ENCODE results near the gene PDE4B.

PDE4B gene

DNA sequence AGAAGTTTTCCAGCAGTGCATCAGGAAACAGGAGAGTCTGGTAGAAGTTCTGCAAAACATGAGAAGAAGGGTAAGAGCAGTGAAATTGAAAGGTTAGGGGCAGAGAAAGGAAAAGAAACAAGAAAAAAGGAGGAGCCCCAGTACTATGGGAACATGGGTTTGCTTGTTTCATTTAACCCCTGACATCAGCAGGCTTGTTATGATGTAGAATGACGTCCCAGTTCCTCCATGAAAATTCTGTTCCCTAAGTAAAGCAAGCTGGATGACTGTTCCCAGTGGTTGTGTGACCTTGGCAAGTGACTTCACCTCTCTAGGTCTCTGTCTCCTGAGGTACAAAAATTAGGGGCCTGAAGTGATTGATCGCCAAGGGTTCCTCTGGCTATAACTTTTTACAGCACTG, 472.6 kb downstream of the PDE4B start:
- H3K9me3 ChIP-seq (ENCODE audit: insufficient read depth, low read depth, low read length) = no peaks in the 10 kb centered on the region
- no peak overlapping the region for H3K27ac ChIP-seq (ENCODE audit: low read length)
- H3K36me3 ChIP-seq (ENCODE audit: insufficient read depth, low read depth, low read length) = no peaks in the 10 kb centered on the region
- no peak overlapping the region for H3K4me3 ChIP-seq (ENCODE audit: low read length)
- no peaks in the 10 kb centered on the region for H3K27me3 ChIP-seq (ENCODE audit: insufficient read depth, low read length)
- no peak overlapping the region for H3K9ac ChIP-seq (ENCODE audit: low read depth, low read length)
- H3K4me1 ChIP-seq (ENCODE audit: insufficient read depth, low read length) = peaks cover 3% of the 10 kb centered on the region; the same call in 1 of the 2 replicates

DNA sequence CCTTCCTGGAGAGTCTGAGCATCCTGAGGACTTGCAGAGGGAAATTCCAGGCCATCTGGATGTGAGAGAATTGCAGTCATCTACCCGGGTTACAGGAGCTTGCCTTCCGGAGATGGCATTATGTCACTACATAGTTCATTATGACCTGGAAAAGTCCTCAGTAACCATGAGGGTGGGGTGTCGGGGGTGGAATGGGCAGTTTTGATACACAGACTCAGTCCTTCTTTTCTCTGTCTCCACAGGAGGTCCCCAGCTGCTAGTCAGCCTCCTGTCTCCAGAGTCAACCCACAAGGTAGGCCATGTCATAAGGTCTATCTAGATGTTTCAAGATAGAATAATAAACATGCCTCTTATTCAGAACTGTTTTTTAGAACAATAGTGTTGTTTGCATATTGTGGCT, 473.1 kb downstream of the PDE4B start:
- Histone ChIP-seq H3K36me3 (ENCODE audit: insufficient read depth, low read depth, low read length) (no peaks in the 10 kb centered on the region), H3K9ac (ENCODE audit: low read depth, low read length) (no peak overlapping the region), H3K9me3 (ENCODE audit: insufficient read depth, low read depth, low read length) (no peaks in the 10 kb centered on the region), H3K27me3 (ENCODE audit: insufficient read depth, low read length) (no peaks in the 10 kb centered on the region), H3K4me1 (ENCODE audit: insufficient read depth, low read length) (peaks cover 3% of the 10 kb centered on the region; the same call in 1 of the 2 replicates), H3K4me3 (ENCODE audit: low read length) (no peak overlapping the region), H3K27ac (ENCODE audit: low read length) (no peak overlapping the region)

DNA sequence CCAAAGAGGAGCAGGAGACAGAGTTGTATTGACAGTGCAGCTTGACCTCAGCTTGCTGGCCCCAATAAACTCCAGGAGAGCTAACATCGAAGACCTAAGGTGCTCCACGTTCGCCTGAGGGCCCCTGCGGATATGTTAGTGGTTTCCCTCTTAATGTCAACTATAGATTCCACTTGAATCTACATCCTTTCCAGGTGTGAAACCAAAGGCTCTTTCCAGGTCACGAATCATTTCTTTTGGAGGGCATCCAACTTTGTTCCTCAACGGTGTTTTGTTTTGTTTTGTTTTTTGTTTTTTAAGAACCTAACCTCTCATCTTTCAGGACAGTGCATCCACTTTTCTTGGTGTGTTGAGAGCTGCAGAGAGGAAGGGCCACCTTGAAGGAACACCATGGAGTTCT, 473.7 kb downstream of the PDE4B start:
- H3K9ac ChIP-seq (ENCODE audit: low read depth, low read length) = no peak overlapping the region
- peaks cover 4% of the 10 kb centered on the region; the same call in 1 of the 2 replicates for H3K4me1 ChIP-seq (ENCODE audit: insufficient read depth, low read length)
- no peaks in the 10 kb centered on the region for H3K9me3 ChIP-seq (ENCODE audit: insufficient read depth, low read depth, low read length)
- H3K27ac ChIP-seq (ENCODE audit: low read length) = no peak overlapping the region
- no peak overlapping the region for H3K4me3 ChIP-seq (ENCODE audit: low read length)
- no peaks in the 10 kb centered on the region for H3K36me3 ChIP-seq (ENCODE audit: insufficient read depth, low read depth, low read length)
- no peaks in the 10 kb centered on the region for H3K27me3 ChIP-seq (ENCODE audit: insufficient read depth, low read length)

DNA sequence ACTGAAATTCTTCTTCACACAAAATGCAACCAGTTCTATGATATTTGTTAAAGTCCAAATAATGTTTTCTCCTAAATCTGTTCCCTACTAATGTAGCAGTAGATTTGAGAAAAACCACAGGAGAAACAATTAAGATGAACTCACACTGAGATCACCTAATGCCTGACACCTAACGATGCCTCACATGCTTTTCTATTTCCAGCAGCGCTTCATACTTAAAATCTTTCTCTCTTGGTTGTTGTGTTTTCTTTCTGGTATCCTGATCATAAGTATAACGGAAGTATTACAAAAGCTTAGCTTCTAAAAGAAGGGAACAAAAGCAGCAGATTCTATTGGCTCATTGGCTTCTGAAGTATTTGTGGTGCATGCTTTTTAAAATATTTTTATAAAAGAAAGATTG, 474.1 kb downstream of the PDE4B start:
- H3K9ac ChIP-seq (ENCODE audit: low read depth, low read length) = no peak overlapping the region
- no peaks in the 10 kb centered on the region for H3K9me3 ChIP-seq (ENCODE audit: insufficient read depth, low read depth, low read length)
- no peak overlapping the region for H3K4me3 ChIP-seq (ENCODE audit: low read length)
- H3K4me1 ChIP-seq (ENCODE audit: insufficient read depth, low read length) = peaks cover 8% of the 10 kb centered on the region; the same call in 1 of the 2 replicates
- no peaks in the 10 kb centered on the region for H3K27me3 ChIP-seq (ENCODE audit: insufficient read depth, low read length)
- no peak overlapping the region for H3K27ac ChIP-seq (ENCODE audit: low read length)
- no peaks in the 10 kb centered on the region for H3K36me3 ChIP-seq (ENCODE audit: insufficient read depth, low read depth, low read length)

DNA sequence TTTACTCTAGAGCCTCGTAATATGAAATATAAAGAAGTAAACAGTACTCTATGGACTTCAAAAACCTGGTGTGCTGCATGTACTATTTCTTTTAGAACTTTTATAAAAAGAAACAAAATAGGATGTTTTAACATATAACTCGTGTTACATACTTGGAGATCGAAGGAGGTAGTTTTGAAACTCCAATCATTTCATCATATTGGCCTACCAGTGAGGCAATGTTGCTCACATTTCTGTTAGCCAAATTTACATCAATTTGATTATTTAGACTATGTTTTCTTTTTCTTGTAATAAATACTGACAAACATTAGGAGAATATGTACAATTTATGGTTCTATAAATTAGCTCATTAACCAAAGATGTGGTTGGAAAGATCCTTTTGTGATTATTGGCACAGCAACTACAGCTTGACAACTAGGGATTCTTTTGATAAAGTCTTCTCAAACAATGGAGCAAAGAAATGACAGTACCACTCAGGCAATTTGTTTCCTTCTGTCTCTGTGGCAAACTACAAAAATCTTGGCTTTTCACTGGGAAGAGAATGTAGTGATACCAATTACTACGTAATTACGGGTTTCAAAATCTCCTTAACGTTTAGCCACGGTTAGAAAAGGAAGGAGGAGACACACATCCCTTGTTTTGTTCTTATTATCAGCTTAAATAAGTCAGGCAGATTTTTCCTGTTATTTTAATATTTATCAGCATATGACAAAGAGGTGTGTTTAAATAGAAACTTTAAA, 474.7 kb downstream of the PDE4B start:
- H3K27ac ChIP-seq (ENCODE audit: low read length) = no peak overlapping the region
- H3K4me1 ChIP-seq (ENCODE audit: insufficient read depth, low read length) = peaks cover 12% of the 10 kb centered on the region; the same call in 1 of the 2 replicates

DNA sequence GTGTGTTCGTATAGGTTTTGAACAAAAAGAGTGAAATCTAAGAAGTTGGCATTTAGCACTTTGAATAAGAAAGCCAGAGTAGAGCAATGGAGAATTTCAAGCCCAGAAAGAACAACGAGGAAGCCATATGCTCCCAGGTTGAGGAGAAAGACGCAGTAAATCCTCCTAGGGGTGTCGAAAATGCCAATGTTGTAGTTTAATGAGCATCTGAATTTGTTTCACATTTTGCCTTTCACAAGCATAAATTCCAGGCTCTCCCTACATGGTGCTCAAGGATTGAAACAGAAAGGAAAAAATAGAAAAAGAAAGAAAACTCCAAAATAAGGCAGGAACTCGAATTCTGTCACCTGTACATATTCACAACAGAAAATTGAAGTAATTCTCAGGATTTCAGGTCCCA, 476.5 kb downstream of the PDE4B start:
- no peak overlapping the region for H3K9ac ChIP-seq (ENCODE audit: low read depth, low read length)
- H3K4me3 ChIP-seq (ENCODE audit: low read length) = no peak overlapping the region
- H3K27ac ChIP-seq (ENCODE audit: low read length) = no peak overlapping the region
- no peaks in the 10 kb centered on the region for H3K36me3 ChIP-seq (ENCODE audit: insufficient read depth, low read depth, low read length)
- H3K4me1 ChIP-seq (ENCODE audit: insufficient read depth, low read length) = peaks cover 12% of the 10 kb centered on the region; the same call in 1 of the 2 replicates
- no peaks in the 10 kb centered on the region for H3K27me3 ChIP-seq (ENCODE audit: insufficient read depth, low read length)
- H3K9me3 ChIP-seq (ENCODE audit: insufficient read depth, low read depth, low read length) = no peaks in the 10 kb centered on the region

More for the DNA sequence above, 474.7 kb downstream of the PDE4B start:
- Histone ChIP-seq H3K36me3 (ENCODE audit: insufficient read depth, low read depth, low read length) (no peaks in the 10 kb centered on the region), H3K9ac (ENCODE audit: low read depth, low read length) (no peak overlapping the region), H3K27me3 (ENCODE audit: insufficient read depth, low read length) (no peaks in the 10 kb centered on the region), H3K4me3 (ENCODE audit: low read length) (no peak overlapping the region), H3K9me3 (ENCODE audit: insufficient read depth, low read depth, low read length) (no peaks in the 10 kb centered on the region)

DNA sequence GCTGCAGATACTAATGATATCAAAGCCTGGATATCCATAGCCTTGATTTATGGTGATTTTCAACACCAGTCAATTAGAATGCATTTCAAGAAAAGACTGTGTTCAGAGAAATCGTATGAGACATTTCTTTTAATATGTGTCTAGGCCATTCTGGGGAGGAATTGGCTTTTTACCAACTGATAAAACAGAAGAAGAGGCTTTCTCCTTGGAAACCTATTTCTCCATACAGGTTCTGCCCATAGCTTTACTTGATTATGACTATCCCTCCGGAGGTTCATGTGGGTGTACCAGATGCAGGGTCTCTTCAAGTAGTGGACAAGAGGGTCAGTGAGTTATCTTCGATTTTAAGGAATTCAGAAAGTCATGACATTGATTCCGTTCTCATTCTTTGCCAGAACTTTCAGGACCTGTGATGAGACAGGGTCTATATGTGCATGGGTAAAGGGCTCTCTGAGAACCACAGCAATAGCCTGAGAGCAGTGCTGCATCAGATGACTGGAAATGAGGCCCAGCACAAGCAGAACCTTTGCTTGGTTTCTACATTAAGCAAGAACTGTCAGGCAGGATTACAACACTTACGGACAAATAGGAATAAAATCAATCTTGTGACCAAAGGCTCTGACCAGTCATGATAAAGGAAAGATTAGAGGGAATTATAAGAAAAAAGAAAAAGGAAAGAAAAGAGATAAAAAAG, 477.6 kb downstream of the PDE4B start:
- no peaks in the 10 kb centered on the region for H3K27me3 ChIP-seq (ENCODE audit: insufficient read depth, low read length)
- H3K9ac ChIP-seq (ENCODE audit: low read depth, low read length) = no peak overlapping the region
- peaks cover 12% of the 10 kb centered on the region; the same call in 1 of the 2 replicates for H3K4me1 ChIP-seq (ENCODE audit: insufficient read depth, low read length)
- H3K9me3 ChIP-seq (ENCODE audit: insufficient read depth, low read depth, low read length) = no peaks in the 10 kb centered on the region
- H3K4me3 ChIP-seq (ENCODE audit: low read length) = no peak overlapping the region
- no peak overlapping the region for H3K27ac ChIP-seq (ENCODE audit: low read length)
- no peaks in the 10 kb centered on the region for H3K36me3 ChIP-seq (ENCODE audit: insufficient read depth, low read depth, low read length)

DNA sequence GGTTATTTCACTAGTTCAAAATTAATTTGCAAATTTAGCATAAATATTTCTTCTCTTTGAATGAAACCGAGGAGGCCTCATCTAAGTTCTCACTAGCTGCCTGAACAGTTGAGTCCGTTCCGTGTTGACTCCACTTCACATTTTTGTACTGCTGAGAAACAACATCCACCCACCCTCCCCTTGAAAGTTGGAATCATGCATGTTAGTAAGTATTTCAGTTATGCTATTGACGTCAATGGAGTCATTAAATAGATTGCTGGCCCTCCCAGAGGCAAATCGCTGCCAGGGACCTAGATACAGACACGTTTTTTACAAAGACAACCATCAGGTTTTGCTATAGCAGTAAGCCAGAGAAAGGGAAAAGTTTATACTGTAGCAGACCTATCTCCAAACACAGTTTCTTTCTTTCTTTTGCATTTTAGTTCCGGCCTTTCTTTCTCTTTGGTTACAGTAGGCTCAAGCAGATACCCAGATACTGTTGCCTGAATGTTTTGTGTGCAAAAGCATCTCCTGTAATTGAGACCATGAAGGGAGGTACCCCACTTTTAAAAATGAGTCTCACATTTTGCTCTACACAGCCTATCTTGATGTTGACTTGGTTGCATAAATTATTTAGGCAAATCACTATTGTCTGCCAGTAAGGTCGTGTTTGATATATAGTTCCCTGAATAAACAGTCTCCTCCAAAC, 478.7 kb downstream of the PDE4B start:
- H3K36me3 ChIP-seq (ENCODE audit: insufficient read depth, low read depth, low read length) = no peaks in the 10 kb centered on the region
- H3K9me3 ChIP-seq (ENCODE audit: insufficient read depth, low read depth, low read length) = no peaks in the 10 kb centered on the region
- H3K27me3 ChIP-seq (ENCODE audit: insufficient read depth, low read length) = no peaks in the 10 kb centered on the region
- H3K27ac ChIP-seq (ENCODE audit: low read length) = no peak overlapping the region
- H3K4me3 ChIP-seq (ENCODE audit: low read length) = no peak overlapping the region
- no peak overlapping the region for H3K9ac ChIP-seq (ENCODE audit: low read depth, low read length)
- H3K4me1 ChIP-seq (ENCODE audit: insufficient read depth, low read length) = peaks cover 18% of the 10 kb centered on the region; the same call in 1 of the 2 replicates

DNA sequence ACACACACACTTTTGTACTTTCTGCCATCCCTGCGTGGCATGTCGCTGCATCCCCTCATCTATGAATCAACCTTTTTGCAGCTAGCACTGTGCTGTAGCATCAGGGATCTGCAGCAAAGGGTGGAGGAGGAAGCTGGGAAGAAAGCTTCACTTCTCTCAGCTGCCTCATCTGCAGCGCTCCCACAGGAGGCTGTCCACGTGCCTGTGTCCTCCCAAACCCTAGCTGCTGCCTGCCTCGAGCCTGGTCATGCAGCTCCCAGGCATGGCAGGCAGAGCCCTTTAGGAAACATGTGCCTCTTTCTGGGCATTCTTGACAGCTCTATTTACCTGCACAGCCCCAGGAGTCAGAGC, 479.2 kb downstream of the PDE4B start:
- peaks cover 18% of the 10 kb centered on the region; the same call in 1 of the 2 replicates for H3K4me1 ChIP-seq (ENCODE audit: insufficient read depth, low read length)

DNA sequence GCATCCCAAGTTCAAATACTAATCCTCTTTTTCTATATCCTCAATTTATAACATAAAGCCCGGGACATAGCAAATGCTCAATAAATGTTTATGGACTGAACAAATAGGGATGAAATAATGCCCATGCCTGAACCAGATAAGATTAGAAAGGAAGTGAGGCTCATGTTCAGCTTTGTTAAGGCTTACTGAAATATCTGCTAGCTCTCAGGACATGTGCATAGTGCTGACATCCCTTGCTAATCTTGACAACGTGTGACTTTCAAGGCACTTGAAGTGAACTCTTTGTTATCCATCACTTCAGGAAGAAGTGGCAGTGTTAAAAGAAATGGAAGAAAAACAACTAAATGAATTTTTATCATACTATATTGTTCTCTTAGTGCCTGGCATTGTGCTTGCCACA, 481.0 kb downstream of the PDE4B start:
- Histone ChIP-seq H3K36me3 (ENCODE audit: insufficient read depth, low read depth, low read length) (no peaks in the 10 kb centered on the region), H3K27me3 (ENCODE audit: insufficient read depth, low read length) (no peaks in the 10 kb centered on the region), H3K27ac (ENCODE audit: low read length) (no peak overlapping the region), H3K9me3 (ENCODE audit: insufficient read depth, low read depth, low read length) (no peaks in the 10 kb centered on the region), H3K4me3 (ENCODE audit: low read length) (no peak overlapping the region), H3K9ac (ENCODE audit: low read depth, low read length) (no peak overlapping the region), H3K4me1 (ENCODE audit: insufficient read depth, low read length) (peaks cover 18% of the 10 kb centered on the region; the same call in 1 of the 2 replicates)

More for the DNA sequence above, 479.2 kb downstream of the PDE4B start:
- no peak overlapping the region for H3K4me3 ChIP-seq (ENCODE audit: low read length)
- H3K9ac ChIP-seq (ENCODE audit: low read depth, low read length) = no peak overlapping the region
- no peaks in the 10 kb centered on the region for H3K9me3 ChIP-seq (ENCODE audit: insufficient read depth, low read depth, low read length)
- H3K27me3 ChIP-seq (ENCODE audit: insufficient read depth, low read length) = no peaks in the 10 kb centered on the region
- H3K27ac ChIP-seq (ENCODE audit: low read length) = no peak overlapping the region
- H3K36me3 ChIP-seq (ENCODE audit: insufficient read depth, low read depth, low read length) = no peaks in the 10 kb centered on the region

DNA sequence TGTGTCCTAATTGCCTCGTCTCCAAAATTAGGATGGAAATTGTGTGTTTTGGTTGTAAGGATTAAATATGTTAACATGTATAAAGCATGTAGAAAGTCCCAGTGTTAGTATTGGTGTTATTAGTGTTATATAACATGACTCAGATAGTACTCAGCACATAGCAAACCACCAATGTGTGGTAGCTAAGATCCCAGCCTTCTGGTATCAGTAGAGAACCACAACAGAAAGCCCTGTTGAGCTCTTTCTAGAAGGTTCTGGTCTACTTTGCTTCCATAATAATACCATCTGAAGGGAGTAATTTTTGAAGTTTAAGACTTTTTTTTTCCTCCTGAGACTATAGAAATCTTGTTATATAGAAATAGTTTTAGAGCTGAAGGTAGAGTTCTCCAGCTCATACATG, 481.9 kb downstream of the PDE4B start:
- H3K36me3 ChIP-seq (ENCODE audit: insufficient read depth, low read depth, low read length) = no peaks in the 10 kb centered on the region
- H3K4me3 ChIP-seq (ENCODE audit: low read length) = no peak overlapping the region
- H3K27ac ChIP-seq (ENCODE audit: low read length) = no peak overlapping the region
- H3K4me1 ChIP-seq (ENCODE audit: insufficient read depth, low read length) = peaks cover 20% of the 10 kb centered on the region; the same call in 1 of the 2 replicates
- no peaks in the 10 kb centered on the region for H3K27me3 ChIP-seq (ENCODE audit: insufficient read depth, low read length)
- H3K9ac ChIP-seq (ENCODE audit: low read depth, low read length) = no peak overlapping the region
- no peaks in the 10 kb centered on the region for H3K9me3 ChIP-seq (ENCODE audit: insufficient read depth, low read depth, low read length)
